Activated naive CD4-positive, alpha-beta T cell treated with anti-CD3 and anti-CD28 coated beads for 36 hours (primary cell): Measurements from ENCODE around the gene IL31RA. TPM values are rescaled to one million over a fixed set of nuclear protein-coding genes. Genes with fewer than 3 reads are reported as not detected.
A peak's percentile ranks its signal among the peaks of the same experiment; 100 is the strongest.
"Not testable (repeated sequence)": the region's sequence is repeated elsewhere in the genome, so short reads cannot be mapped to it uniquely, and the experiment has no call there.

Experiments
- CTCF ChIA-PET: fragments of 350-600 bp; sonication (Branson Sonifier 250); formaldehyde crosslinking; loops from one replicate; lab custom pipeline; 2021; ENCODE audit warnings: antibody characterized with exemption; lab: Charles Lee
- DNase-seq: peaks from one replicate; pipeline ENCODE4 v3.0.0-alpha.2; 2020
- H3K27ac Mint-ChIP-seq: one replicate; pipeline ENCODE4 v1.8.0; 2021; ENCODE audit warnings: mild to moderate bottlenecking, mixed read lengths
- H3K27me3 Mint-ChIP-seq: one replicate; pipeline ENCODE4 v1.8.0; 2021; ENCODE audit warnings: low read depth, mixed read lengths
- H3K36me3 Mint-ChIP-seq: one replicate; pipeline ENCODE4 v1.8.0; 2021; ENCODE audit warnings: low read depth, mixed read lengths
- H3K4me1 Mint-ChIP-seq: one replicate; pipeline ENCODE4 v1.8.0; 2021; ENCODE audit warnings: low read depth, mixed read lengths
- H3K4me3 Mint-ChIP-seq: one replicate; pipeline ENCODE4 v1.8.0; 2021; ENCODE audit warnings: mild to moderate bottlenecking, moderate library complexity, mixed read lengths
- H3K9me3 Mint-ChIP-seq: one replicate; pipeline ENCODE4 v1.8.0; 2021; ENCODE audit warnings: mixed read lengths
- intact Hi-C: fragments of 100-400 bp; cut with micrococcal nuclease; formaldehyde crosslinking; loops from one replicate; pipeline ENCODE4 v1.15.1; 2023
- total RNA-seq, 2 experiments: library from RNA; stranded (reverse); gene quantifications; one replicate each; pipeline ENCODE4 v1.2.3, GENCODE V29; 2021

Gene IL31RA
- under 1 TPM; 0.31 to 0.32 TPM for total RNA-seq

GRCh38 chr5:55850839-55851674 lies at the start of gene IL31RA:
IL31RA (plus strand) TSS chr5:55851357; CDS start chr5:55851571, 214 bp downstream.
- Mint-ChIP-seq H3K36me3 (no peaks in the 10 kb centered on the region), H3K27ac (no peak within 1 kb of the TSS), H3K9me3 (no peaks in the 10 kb centered on the region), H3K4me1 (peaks cover 34% of the 10 kb centered on the region), H3K27me3 (no peaks in the 10 kb centered on the region), H3K4me3 (no peak within 1 kb of the TSS)
- CTCF ChIA-PET = interaction anchor here (0.6 to 2.0 kb wide), 2 partner anchors 17 to 107 kb away, joined by 4 to 5 read pairs; no protein-coding TSS in a partner anchor
- intact Hi-C loops = loop anchor here (1.0 to 10.0 kb wide), 2 partner anchors 139 to 826 kb away; partner anchors contain the start of genes GZMK and SLC38A9
- DNase-seq = no peak

- H3K4me3 Mint-ChIP-seq, H3K27me3 Mint-ChIP-seq, H3K27ac Mint-ChIP-seq, H3K9me3 Mint-ChIP-seq, H3K36me3 Mint-ChIP-seq, H3K4me1 Mint-ChIP-seq, intact Hi-C loops, DNase-seq, CTCF ChIA-PET: not testable (repeated sequence)
Measured at GRCh38 chr5:55808814-55809213, 42.3 kb upstream of the IL31RA start.

GRCh38 chr5:55815939-55816338 lies 35.2 kb upstream of the IL31RA start:
- intact Hi-C loops, H3K36me3 Mint-ChIP-seq, H3K4me1 Mint-ChIP-seq, H3K27ac Mint-ChIP-seq, H3K4me3 Mint-ChIP-seq, DNase-seq, H3K9me3 Mint-ChIP-seq: not testable (repeated sequence)
- H3K27me3 Mint-ChIP-seq = peaks cover 13% of the 10 kb centered on the region
- CTCF ChIA-PET = interaction anchor here (0.6 kb wide), 1 partner anchor 61 kb away, joined by 5 read pairs; no protein-coding TSS in a partner anchor

GRCh38 chr5:55816342-55816741 lies 34.8 kb upstream of the IL31RA start:
- H3K27me3 Mint-ChIP-seq = peaks cover 17% of the 10 kb centered on the region
- intact Hi-C loops = no loop called here
- H3K9me3 Mint-ChIP-seq = no peaks in the 10 kb centered on the region
- H3K36me3 Mint-ChIP-seq = no peaks in the 10 kb centered on the region
- H3K27ac Mint-ChIP-seq = no peak overlapping the region
- DNase-seq = no peak
- CTCF ChIA-PET = interaction anchor here (0.6 to 0.9 kb wide), 2 partner anchors 16 to 71 kb away, joined by 3 to 4 read pairs; no protein-coding TSS in a partner anchor
- no peak overlapping the region for H3K4me3 Mint-ChIP-seq
- H3K4me1 Mint-ChIP-seq = peaks cover 1% of the 10 kb centered on the region

- no peak overlapping the region for H3K27ac Mint-ChIP-seq
- CTCF ChIA-PET = interaction anchor here (0.9 kb wide), 1 partner anchor 71 kb away, joined by 3 read pairs; no protein-coding TSS in a partner anchor
- H3K9me3 Mint-ChIP-seq = no peaks in the 10 kb centered on the region
- peaks cover 5% of the 10 kb centered on the region for H3K4me1 Mint-ChIP-seq
- peaks cover 22% of the 10 kb centered on the region for H3K27me3 Mint-ChIP-seq
- no peak overlapping the region for H3K4me3 Mint-ChIP-seq
- DNase-seq = no peak
- intact Hi-C loops = no loop called here
- no peaks in the 10 kb centered on the region for H3K36me3 Mint-ChIP-seq
Measured at GRCh38 chr5:55817030-55817429, 34.1 kb upstream of the IL31RA start.

GRCh38 chr5:55820488-55820887 lies 30.7 kb upstream of the IL31RA start:
- Mint-ChIP-seq H3K9me3 (no peaks in the 10 kb centered on the region), H3K27me3 (peaks cover 45% of the 10 kb centered on the region), H3K36me3 (no peaks in the 10 kb centered on the region), H3K27ac (no peak overlapping the region), H3K4me1 (peaks cover 16% of the 10 kb centered on the region), H3K4me3 (no peak overlapping the region)
- CTCF ChIA-PET = no interaction called here
- DNase-seq = no peak
- intact Hi-C loops = no loop called here

GRCh38 chr5:55821731-55822512 lies 29.2 kb upstream of the IL31RA start:
- H3K27me3 Mint-ChIP-seq = peaks cover 48% of the 10 kb centered on the region
- CTCF ChIA-PET = interaction anchor here (0.5 to 0.9 kb wide), 2 partner anchors 33 to 272 kb away, joined by 3 to 4 read pairs; no protein-coding TSS in a partner anchor

GRCh38 chr5:55823151-55823796 lies 27.9 kb upstream of the IL31RA start:
- intact Hi-C loops = loop anchor here (1.0 kb wide), 1 partner anchor 45 kb away; no protein-coding TSS in a partner anchor
- H3K27me3 Mint-ChIP-seq = peaks cover 48% of the 10 kb centered on the region

More at GRCh38 chr5:55821731-55822512, 29.2 kb upstream of the IL31RA start:
- Mint-ChIP-seq H3K4me3 (peak overlapping the region; percentile 47), H3K4me1 (peaks cover 16% of the 10 kb centered on the region), H3K9me3 (no peaks in the 10 kb centered on the region), H3K36me3 (no peaks in the 10 kb centered on the region), H3K27ac (no peak overlapping the region)
- peak; percentile 13 for DNase-seq
- intact Hi-C loops = no loop called here

GRCh38 chr5:55829956-55830355 lies 21.2 kb upstream of the IL31RA start:
- DNase-seq = peak; percentile 22
- Mint-ChIP-seq H3K9me3 (peaks cover 1% of the 10 kb centered on the region), H3K27ac (no peak overlapping the region), H3K27me3 (peaks cover 8% of the 10 kb centered on the region), H3K36me3 (no peaks in the 10 kb centered on the region), H3K4me3 (no peak overlapping the region), H3K4me1 (peaks cover 3% of the 10 kb centered on the region)
- CTCF ChIA-PET = no interaction called here
- intact Hi-C loops = no loop called here

More at GRCh38 chr5:55823151-55823796, 27.9 kb upstream of the IL31RA start:
- Mint-ChIP-seq H3K4me1 (peaks cover 16% of the 10 kb centered on the region), H3K27ac (no peak overlapping the region), H3K4me3 (no peak overlapping the region), H3K9me3 (no peaks in the 10 kb centered on the region), H3K36me3 (no peaks in the 10 kb centered on the region)
- no peak for DNase-seq
- CTCF ChIA-PET = interaction anchor here (0.6 to 1.0 kb wide), 2 partner anchors 46 to 569 kb away, joined by 3 to 4 read pairs; no protein-coding TSS in a partner anchor

- Mint-ChIP-seq H3K9me3 (peaks cover 1% of the 10 kb centered on the region), H3K27me3 (no peaks in the 10 kb centered on the region), H3K36me3 (no peaks in the 10 kb centered on the region), H3K4me1 (peaks cover 3% of the 10 kb centered on the region), H3K4me3 (no peak overlapping the region), H3K27ac (no peak overlapping the region)
- DNase-seq = no peak
- CTCF ChIA-PET = no interaction called here
- intact Hi-C loops = no loop called here
Measured at GRCh38 chr5:55832446-55832845, 18.7 kb upstream of the IL31RA start.

GRCh38 chr5:55836191-55836590 lies 15.0 kb upstream of the IL31RA start:
- Mint-ChIP-seq H3K27me3 (no peaks in the 10 kb centered on the region), H3K4me1 (no peaks in the 10 kb centered on the region), H3K27ac (no peak overlapping the region), H3K9me3 (peaks cover 1% of the 10 kb centered on the region), H3K36me3 (no peaks in the 10 kb centered on the region), H3K4me3 (no peak overlapping the region)
- DNase-seq = no peak
- CTCF ChIA-PET = no interaction called here
- intact Hi-C loops = no loop called here

- intact Hi-C loops = no loop called here
- Mint-ChIP-seq H3K27me3 (no peaks in the 10 kb centered on the region), H3K4me1 (no peaks in the 10 kb centered on the region), H3K9me3 (peaks cover 4% of the 10 kb centered on the region), H3K27ac (no peak overlapping the region), H3K4me3 (no peak overlapping the region), H3K36me3 (no peaks in the 10 kb centered on the region)
- CTCF ChIA-PET = no interaction called here
- DNase-seq = no peak
Measured at GRCh38 chr5:55841976-55842375, 9.2 kb upstream of the IL31RA start.
